Upper lobe of left lung (tissue), 6 donors: ENCODE results near the gene LRCH1. TPM values are rescaled to one million over a fixed set of nuclear protein-coding genes. Genes with fewer than 3 reads are reported as not detected.
A peak's percentile ranks its signal among the peaks of the same experiment; 100 is the strongest.

ENCODE experiments used
- ATAC-seq, 2 donors: fragments of 200-7000 bp; cut with Tn5 transposase; one replicate each; pipeline ENCODE4 v1.9.1; 2022; ENCODE audit warnings: mild to moderate bottlenecking in 2 of 2, moderate library complexity in 2 of 2; ENCODE audit not compliant: low FRiP score in 2 of 2
- DNase-seq, 2 donors: peaks; one replicate each; pipeline ENCODE4 v3.0.0-alpha.2; 2019 to 2020
- H3K27ac ChIP-seq, 4 donors: fragments of 200-600 bp; sonication (generic); one replicate each; pipeline ENCODE4 v1.5.1; 2016 to 2019
- H3K27me3 ChIP-seq, 4 donors: fragments of 200-600 bp; sonication (generic); one replicate each; pipeline ENCODE4 v1.5.1; 2017 to 2019
- H3K36me3 ChIP-seq, 4 donors: fragments of 200-600 bp; sonication (generic); one replicate each; pipeline ENCODE4 v1.5.1; 2016 to 2019
- H3K4me1 ChIP-seq, 4 donors: fragments of 200-600 bp; sonication (generic); one replicate each; pipeline ENCODE4 v1.5.1; 2018 to 2019
- H3K4me3 ChIP-seq, 4 donors: fragments of 200-600 bp; sonication (generic); one replicate each; pipeline ENCODE4 v1.5.1; 2017 to 2019; ENCODE audit warnings: mild to moderate bottlenecking in 2 of 4, moderate library complexity in 1 of 4
- H3K9me3 ChIP-seq, 4 donors: fragments of 200-600 bp; sonication (generic); one replicate each; pipeline ENCODE4 v1.5.1; 2018 to 2019
- CTCF ChIP-seq, 6 experiments: fragments of 450-650 bp in 4 of 6; fragments of 200-600 bp in 2 of 6; sonication (generic) in 2 of 6; IDR thresholded peaks; one replicate each; pipeline ENCODE4 v1.5.1; 2016 to 2019; ENCODE audit warnings: antibody characterized with exemption in 6 of 6
- EP300 ChIP-seq, 4 donors: sonication (generic); formaldehyde crosslinking; IDR thresholded peaks; one replicate each; pipeline ENCODE4 v1.5.1; 2017; ENCODE audit warnings: antibody characterized with exemption in 4 of 4, control low read depth in 2 of 4
- POLR2A ChIP-seq, 4 donors: fragments of 450-650 bp; IDR thresholded peaks; one replicate each; pipeline ENCODE4 v1.5.1; 2016 to 2017; ENCODE audit warnings: antibody characterized with exemption in 4 of 4, mild to moderate bottlenecking in 2 of 4
- POLR2AphosphoS5 ChIP-seq, 2 donors: sonication (generic); formaldehyde crosslinking; IDR thresholded peaks; one replicate each; pipeline ENCODE4 v1.5.1; 2017; ENCODE audit warnings: antibody characterized with exemption in 2 of 2
- WGBS, 2 donors: methylation state at CpG; one replicate each; pipeline ENCODE4 v1.1.5; 2017 to 2018; 5-methylcytosine and 5-hydroxymethylcytosine counted together
- total RNA-seq, 6 donors: library from RNA; depleted of rRNA in 4 of 6; stranded (reverse); fragments of >200 nt in 4 of 6; gene quantifications; one replicate each; pipeline versions ENCODE4 v1.1.0 to v1.2.1, GENCODE V29; 2016 to 2021
- donor health status: DM: no; HTN: no; CAD: no; lungs with moderate emphysema.
- donor health status: DM: no; HTN: yes; CAD: no; lungs with severe emphysema.

Gene LRCH1
- total RNA-seq, 6 donors from 2014 or later = 17.2 to 27.0 (median 22.7) TPM

- no peaks in the 10 kb centered on the region for H3K9me3 ChIP-seq
- H3K36me3 ChIP-seq = no peaks in the 10 kb centered on the region
- WGBS, 2 donors = 49 to 64% methylated on average over 2 of the region's 2 CpGs
- TF ChIP-seq EP300 (IDR thresholded peaks at IDR 0.05) (no peak), POLR2AphosphoS5 (IDR thresholded peaks at IDR 0.05) (no peak), POLR2A (IDR thresholded peaks at IDR 0.05) (no peak), CTCF (IDR thresholded peaks at IDR 0.05) (no peak)
- DNase-seq = no peak
- no peaks in the 10 kb centered on the region for H3K27me3 ChIP-seq
- peaks cover 14 to 28% (median 25%) of the 10 kb centered on the region in 4 donors for H3K4me1 ChIP-seq
- no peak overlapping the region for H3K27ac ChIP-seq
- ATAC-seq = no peak
- H3K4me3 ChIP-seq = no peak overlapping the region
These were observed 2.1 kb upstream of the LRCH1 start for GRCh38 chr13:46550822-46551221.

DNA sequence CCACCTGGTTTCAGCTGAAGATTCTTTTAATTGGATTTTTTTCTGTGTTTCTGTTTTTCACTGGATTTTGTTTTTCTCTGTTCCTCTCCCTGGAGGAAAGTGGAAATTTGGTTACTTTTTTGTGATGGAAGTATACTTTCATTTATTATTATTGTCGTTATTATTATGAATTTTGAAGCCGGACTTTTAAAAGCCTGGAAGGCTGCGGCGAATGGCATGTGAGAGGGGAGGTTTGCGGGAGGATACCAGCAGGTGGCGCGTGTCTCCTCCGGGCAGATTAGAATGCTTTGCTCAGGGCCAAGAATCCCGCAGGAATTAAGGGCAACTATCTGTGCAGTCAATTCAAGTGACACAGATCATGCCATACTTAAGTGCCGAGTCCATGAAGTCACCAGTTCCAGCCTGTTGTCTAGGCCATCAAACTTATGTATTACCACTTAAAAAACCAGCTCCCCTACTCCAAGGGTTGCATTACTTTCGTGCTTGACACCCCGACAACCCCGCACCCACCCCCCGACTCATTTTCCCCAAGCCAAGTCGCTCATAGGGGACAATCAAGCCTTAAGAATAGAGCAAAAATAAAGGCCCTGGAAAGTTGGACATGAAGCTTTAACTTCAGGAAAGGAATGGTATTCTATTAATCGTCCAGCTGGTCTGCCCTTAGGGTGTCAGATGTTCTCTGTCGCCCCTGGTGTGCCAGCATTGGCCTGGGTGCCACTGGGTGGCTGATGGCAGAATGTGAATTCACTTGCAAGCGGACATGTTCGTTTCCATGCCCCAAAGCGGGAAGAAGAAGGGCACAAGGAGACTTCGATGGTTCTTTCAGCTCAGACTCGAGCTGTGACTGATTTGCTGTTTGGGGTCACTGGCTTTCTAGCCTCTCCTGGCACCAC is 1.3 kb upstream of the LRCH1 start:
- Histone ChIP-seq H3K4me3 (peak overlapping the region in 3 of 4 donors; percentile 78 to 97 (median 97)), H3K36me3 (no peaks in the 10 kb centered on the region), H3K9me3 (no peaks in the 10 kb centered on the region), H3K27ac (peak overlapping the region in 1 of 4 donors; percentile 90), H3K4me1 (peaks cover 14 to 30% (median 27%) of the 10 kb centered on the region in 4 donors), H3K27me3 (no peaks in the 10 kb centered on the region)
- peak in 1 of 2 donors; percentile 86 for DNase-seq
- 28 to 34% methylated on average over 22 of the region's 22 CpGs for WGBS, 2 donors
- TF ChIP-seq CTCF (IDR thresholded peaks at IDR 0.05) (peak; percentile 70 to 90 (median 76)), POLR2A (IDR thresholded peaks at IDR 0.05) (no peak)
- peak; percentile 61 to 63 for ATAC-seq

GRCh38 chr13:46552303-46552682 is 677 bp upstream of the LRCH1 start:
- peak overlapping the region; percentile 78 to 97 (median 93) for H3K4me3 ChIP-seq
- no peak for ATAC-seq
- H3K27ac ChIP-seq = peak overlapping the region; percentile 88 to 97 (median 92)
- H3K9me3 ChIP-seq = no peaks in the 10 kb centered on the region
- H3K36me3 ChIP-seq = no peaks in the 10 kb centered on the region
- 24 to 30% methylated on average over 12 of the region's 12 CpGs for WGBS, 2 donors
- H3K4me1 ChIP-seq = peaks cover 14 to 30% (median 27%) of the 10 kb centered on the region in 4 donors
- no peaks in the 10 kb centered on the region for H3K27me3 ChIP-seq
- TF ChIP-seq CTCF (IDR thresholded peaks at IDR 0.05) = no peak
- TF ChIP-seq POLR2AphosphoS5 (IDR thresholded peaks at IDR 0.05) = no peak
- no peak for TF ChIP-seq POLR2A (IDR thresholded peaks at IDR 0.05)
- no peak for TF ChIP-seq EP300 (IDR thresholded peaks at IDR 0.05)
- DNase-seq = peak in 1 of 2 donors; percentile 22

DNA sequence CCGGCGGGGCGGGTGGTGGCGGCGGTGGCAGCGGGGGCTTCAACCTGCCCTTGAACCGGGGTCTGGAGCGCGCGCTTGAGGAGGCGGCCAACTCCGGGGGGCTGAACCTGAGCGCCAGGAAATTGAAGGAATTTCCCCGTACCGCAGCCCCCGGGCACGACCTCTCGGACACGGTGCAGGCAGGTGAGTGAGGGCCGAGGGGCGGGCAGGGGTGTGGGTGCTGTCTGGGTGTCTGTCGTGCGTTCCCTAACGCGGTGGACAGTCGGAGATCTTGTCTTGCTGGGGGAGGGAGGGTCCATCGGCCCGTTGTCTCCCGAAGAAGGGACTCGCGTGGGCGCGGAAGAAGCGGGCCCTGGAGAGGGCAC is 533 bp downstream of the LRCH1 start:
- Histone ChIP-seq H3K27me3 (no peaks in the 10 kb centered on the region), H3K36me3 (no peaks in the 10 kb centered on the region), H3K4me3 (peak overlapping the region; percentile 78 to 97 (median 93)), H3K9me3 (no peaks in the 10 kb centered on the region), H3K27ac (peak overlapping the region; percentile 88 to 97 (median 92)), H3K4me1 (peaks cover 14 to 30% (median 27%) of the 10 kb centered on the region in 4 donors)
- TF ChIP-seq EP300 (IDR thresholded peaks at IDR 0.05) (no peak), POLR2A (IDR thresholded peaks at IDR 0.05) (no peak), CTCF (IDR thresholded peaks at IDR 0.05) (no peak), POLR2AphosphoS5 (IDR thresholded peaks at IDR 0.05) (no peak)
- WGBS, 2 donors = 0% methylated on average over 17 to 23 of the region's 34 CpGs
- DNase-seq (no peak), ATAC-seq (peak in 1 of 2 donors; percentile 13)
